NCI-H1436 (cell line): ENCODE results near the gene NUP42.
"Not testable (repeated sequence)": the region's sequence is repeated elsewhere in the genome, so short reads cannot be mapped to it uniquely, and the experiment has no call there.

Experiments
- DNase-seq: peaks from one replicate; lab custom pipeline; 2025; lab: John Stamatoyannopoulos, UW

The NUP42 gene

DNA sequence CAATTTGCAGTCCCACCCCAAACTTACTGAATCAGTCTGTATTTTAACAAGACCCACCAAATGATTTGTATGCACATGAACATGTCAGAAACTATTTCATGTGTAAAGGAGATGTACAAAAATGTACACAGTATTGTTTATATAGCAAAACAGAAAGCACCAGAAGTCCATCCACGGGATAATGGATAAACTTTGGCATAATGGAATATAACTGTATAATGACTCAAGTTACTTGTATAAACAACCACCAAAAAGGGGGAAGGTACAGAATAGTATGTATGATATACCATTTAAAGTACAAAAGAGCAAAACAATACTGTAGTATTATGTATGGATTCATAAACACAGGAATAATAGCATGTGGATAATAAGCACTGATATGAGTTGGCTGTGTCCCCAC is 22.4 kb downstream of the NUP42 start:
- no peak for DNase-seq

DNA sequence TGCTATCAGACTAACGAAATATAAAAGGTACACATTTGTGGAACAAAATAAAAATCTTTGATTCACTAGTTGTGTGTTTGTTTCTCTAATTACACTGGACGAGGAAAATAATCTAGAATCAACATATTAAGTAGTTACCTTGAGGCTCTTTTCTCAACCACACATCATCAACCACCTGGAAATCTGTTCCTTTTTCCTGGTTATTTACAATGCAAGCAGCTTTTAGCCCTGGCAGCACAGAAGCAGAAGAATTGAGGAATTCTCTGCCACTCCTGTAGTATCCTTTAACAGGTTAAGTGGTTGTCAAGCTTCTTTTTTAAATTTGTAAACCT is 23.7 kb downstream of the NUP42 start:
- no peak for DNase-seq

DNA sequence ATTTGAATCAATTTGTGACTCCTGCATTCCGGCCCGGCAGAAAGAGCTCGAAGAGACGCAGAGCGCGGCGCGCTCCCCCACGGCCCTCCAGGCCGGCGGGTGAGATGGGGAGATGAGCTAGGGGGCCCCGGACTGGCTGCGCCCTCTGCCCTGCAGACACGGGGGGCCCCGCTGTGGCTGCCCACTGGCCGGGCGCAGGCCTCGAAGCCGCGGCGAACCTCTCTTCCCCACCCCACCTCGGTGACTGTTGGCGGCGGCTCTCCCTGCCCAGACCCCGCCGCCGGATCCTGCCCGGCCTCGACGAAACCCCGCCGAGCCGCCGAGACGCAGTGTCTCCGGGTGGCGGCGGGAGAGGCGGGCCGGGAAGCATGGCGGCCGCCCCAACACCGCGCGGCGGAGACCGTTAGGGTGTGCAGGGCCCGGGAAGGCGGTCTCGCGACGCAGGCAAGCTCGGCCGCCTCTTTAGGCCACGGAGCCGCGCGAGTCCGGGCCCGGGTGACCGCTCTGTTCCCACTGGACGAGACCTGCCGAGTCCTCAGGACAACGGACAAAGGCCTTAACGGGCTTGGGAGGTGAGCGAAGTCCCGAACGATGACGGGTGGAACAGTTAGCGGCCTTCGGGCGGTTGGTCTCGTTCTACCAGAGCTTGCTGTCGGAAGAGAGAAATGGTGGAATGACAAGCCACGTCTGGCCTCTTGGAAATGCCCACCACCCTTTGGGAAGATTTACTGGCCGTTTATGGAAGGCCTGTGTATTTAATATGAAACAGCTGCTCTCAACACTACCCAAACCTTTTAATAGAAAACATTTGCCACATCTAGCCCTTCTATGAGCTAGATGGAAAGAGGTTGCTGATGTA is 24.3 kb downstream of the NUP42 start:
- DNase-seq, result no peak

DNA sequence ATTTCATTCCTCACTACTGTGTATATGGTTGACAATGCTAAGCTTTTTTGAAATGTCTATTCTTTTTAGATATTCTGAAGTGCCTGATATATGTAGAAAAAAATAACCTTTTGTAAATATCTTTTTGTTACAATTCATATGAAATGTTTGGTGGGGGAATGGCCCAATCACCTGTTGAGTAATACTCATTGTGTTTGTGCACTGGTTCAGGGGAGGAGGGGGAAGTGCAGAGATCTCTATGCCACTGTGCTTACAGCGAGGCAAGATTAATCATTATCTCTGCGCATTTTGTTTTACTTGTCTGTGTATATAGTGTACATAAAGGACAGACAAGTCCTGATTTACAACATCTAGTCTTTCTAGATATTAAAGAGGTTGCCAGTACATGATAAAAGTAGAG is 25.2 kb downstream of the NUP42 start:
- DNase-seq, result no peak

DNA sequence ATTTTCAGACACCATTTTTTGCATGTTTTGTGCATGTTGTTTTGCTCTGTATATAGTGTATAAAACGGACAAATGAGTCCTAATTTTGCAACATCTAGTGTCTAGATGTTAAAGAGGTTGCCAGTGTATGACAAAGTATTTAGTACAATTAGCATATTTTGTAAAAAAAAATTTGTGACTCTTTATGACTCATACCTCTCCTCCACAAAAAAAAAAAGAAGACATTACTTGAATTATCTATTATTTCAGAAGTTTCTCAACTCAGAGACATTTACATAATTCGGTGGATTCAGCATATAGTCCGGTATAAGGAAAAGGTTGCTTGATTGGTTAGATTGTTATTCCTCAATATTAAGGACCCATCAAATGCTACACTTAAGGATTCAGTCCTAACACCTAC is 26.0 kb downstream of the NUP42 start:
- no peak for DNase-seq

DNA sequence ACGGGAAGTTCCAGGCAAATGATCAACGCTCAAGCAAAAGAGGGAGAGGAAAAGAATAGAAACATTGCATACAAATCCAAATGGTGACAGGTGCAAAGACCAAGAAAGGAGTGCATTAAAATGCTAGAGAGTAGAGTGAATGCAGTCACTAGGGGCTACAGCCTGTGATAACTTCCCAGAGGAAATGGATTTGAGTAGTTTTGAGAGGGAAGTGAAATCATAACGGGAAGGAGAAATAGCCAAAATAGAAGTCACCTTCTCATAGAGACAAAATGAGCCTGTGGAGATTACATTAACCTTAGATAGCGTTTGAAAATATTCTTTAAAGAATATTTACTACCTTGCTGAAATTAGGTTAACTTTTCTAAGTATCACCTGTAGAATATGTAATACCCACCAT is 26.5 kb downstream of the NUP42 start:
- DNase-seq, result no peak

DNA sequence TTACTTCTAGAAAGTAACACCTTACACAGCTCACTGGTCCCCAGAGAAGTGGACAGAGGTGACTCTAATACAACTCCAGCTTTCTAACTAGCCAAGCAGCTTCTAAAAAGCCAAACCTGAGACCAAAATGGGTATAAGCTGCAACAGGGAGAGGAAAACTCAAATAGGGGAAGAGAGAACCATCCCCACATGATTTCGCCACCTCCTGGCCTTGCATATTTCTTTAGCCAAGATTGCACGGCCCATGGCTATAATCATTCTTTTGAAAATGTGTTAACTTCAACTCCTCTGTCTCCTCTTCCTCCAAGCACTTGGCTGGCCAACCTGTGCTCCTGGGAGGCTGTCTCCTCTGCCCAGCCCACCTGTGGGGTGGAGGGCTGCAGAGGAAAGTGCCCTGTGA is 28.7 kb downstream of the NUP42 start:
- no peak for DNase-seq

DNA sequence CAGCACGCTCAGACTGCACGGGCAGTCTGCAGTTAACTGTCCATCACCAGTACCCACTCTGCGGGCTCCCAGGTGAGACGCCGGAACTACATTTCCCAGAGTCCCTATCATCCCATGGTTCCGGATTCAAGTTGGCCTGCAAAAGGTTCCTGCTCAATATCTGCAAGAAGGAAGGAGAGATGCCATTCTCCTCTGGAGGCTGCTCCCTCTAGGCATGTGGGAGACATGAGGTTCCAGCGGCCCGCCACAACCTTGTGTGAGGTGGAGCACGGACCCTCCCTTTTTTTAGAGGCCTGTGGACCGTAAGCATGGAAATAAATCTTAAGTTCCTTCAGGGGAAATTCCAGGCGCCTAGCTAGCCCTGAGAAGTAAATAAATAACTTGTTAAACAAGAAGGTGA is 29.7 kb downstream of the NUP42 start:
- DNase-seq, result no peak

DNA sequence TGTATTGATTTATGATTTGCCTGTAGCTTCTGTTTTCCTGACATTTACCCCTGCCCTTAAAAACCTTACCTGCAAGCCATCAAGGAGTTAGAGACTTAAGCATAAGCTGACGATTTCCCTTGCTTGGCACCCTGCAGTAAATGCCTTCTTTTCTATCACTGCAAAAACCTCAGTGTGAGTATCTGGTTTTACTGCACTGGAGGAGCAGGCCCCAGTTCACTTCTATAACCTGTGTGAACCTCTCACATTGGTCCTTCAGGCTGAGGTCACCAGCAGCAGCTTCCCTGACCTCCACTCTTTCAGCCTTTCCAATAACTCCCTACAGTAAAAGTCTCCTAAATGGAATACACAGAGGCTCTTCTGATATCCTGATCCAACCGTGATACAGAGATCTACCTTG is 30.5 kb downstream of the NUP42 start:
- DNase-seq, result no peak

DNA sequence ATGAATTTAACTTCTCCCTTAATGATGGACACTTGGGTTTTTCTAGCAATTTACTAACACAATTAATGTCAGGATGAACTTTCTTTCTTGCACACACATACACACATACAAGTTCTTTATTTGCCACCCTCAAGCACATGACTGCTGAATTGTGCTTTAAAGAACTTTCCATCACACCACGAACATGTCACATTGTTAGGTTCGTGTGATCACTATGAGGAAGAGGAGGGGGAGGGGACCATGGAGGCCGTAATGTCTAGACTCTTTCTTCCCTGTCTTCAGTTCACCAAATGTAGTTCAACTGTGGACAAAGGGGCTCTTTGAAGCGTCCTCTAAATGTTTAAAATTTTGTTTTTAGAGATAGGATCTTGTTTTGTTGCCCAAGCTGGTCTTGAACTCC is 31.0 kb downstream of the NUP42 start:
- DNase-seq, result no peak

DNA sequence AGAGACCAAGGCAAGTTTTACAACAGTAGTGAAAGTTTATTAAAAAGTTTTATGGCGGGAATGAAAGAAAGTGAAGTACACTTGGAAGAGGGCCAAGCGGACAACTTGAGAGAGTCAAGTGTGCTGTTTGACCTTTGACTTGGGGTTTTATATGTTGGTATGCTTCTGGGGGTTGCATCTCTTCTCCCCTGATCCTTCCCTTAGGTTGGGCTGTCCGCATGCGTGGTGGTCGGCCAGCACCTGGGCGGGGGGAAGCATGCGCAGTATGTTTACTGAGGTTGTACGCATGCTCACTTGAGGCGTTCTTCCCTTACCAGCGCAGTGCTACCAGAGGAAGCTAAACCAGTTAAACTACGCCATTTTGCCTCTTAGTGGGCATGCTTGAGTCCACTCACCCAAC is 31.9 kb downstream of the NUP42 start:
- no peak for DNase-seq

DNA sequence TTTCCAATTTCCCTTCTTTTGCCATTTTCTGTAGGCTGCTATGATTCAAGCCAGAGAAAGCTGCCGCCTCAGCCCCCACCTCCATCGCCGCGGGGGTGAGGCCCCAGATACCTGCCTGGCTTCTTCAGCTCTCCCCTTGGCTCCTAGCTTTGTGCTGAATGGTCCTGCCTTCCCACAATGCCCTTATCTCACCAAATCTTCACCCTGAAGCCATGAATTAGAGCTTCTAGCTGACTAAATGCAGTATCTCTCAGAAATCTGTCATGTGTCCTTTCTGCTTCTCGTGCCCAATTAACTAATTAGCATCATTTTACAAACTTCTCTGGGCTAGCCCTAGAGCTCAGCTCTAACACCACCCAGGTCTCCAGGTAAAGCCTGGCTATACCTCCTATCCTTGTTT is 32.6 kb downstream of the NUP42 start:
- DNase-seq, result no peak

DNA sequence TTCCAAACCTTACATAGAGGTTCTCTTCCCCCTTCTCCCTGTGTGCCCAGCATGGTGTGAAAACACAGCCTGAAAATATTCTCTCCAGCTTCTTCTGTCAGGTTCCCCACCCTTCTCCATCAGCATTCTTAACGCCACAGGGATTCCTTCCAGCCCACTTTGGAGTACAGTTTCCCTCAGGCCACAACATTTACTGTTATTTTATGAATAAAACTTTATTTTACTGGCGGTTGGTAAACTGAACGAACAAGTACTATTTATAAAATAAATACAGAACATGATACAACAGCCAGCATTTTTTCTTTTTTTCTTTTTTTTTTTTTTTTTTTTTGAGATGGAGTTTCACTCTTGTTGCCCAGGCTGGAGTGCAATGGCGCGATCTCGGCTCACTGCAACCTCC is 33.1 kb downstream of the NUP42 start:
- DNase-seq, result no peak

DNA sequence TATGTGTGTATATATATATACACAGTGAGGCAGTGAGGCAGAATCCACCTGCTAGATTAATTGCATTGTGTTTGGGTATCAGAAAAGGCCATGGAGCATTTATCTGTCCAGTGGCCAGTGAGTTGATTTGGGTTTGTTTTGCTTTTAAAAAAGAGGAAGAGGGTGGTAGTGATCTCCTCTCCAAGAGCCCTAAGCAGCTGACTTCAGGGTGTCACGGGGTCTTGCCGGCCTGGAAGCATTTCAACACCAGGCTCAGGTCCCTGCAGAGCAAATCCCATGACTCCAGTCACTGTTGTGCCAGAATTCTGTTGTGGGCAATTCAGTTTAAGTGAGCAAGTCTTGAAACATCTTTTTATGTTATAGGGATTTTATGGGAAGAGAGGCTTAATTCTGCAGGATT is 34.2 kb downstream of the NUP42 start:
- DNase-seq, result no peak

DNA sequence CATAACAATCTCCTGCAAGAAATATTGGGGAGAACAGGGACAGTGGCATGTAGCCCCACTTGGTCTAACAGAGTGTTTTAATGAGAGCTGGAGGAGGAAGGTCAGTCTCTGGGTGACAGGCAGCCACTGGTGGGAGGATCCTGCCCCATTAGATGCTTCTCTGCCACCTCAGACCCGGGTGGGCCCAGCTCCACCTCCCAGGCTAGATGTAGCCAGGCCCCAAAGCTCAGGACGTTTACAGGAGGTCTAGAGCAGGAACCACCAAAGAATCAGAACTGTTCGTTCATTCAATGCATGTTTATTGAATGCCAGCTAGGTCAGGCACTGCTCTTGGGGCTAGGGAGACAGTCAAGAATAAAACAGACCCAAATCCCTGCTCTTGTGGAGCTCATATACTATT is 36.3 kb downstream of the NUP42 start:
- DNase-seq, result no peak

DNA sequence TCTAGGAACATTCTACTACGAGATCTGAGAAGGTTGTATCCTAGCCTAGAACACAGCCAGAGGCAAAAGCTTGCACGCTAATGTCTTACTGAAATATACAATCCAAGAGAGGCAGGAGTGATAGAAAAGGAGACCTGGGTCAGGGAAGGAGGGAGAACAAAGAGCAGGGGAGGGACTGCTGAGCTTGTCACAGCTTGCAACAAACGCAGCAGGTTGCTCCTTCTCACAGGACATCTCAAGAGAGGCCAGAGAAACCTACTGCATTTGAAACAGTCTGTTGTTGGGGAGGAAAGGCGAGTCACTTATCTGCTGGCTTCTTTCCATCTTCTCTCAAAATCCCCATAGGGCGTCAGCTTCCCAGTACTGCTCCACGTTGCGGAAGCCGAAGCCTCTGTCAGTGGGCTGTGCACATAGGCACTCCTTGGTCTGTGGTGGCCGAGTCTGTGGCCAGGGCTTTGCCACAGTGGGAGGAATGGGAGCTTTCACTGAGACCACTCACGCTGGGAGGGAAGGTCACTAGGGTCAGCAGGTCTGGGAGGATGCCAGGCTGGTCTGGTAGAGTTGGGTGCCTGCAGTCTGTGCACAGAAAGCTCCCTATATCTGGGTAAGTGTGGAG is 39.0 kb downstream of the NUP42 start:
- DNase-seq, result no peak

DNA sequence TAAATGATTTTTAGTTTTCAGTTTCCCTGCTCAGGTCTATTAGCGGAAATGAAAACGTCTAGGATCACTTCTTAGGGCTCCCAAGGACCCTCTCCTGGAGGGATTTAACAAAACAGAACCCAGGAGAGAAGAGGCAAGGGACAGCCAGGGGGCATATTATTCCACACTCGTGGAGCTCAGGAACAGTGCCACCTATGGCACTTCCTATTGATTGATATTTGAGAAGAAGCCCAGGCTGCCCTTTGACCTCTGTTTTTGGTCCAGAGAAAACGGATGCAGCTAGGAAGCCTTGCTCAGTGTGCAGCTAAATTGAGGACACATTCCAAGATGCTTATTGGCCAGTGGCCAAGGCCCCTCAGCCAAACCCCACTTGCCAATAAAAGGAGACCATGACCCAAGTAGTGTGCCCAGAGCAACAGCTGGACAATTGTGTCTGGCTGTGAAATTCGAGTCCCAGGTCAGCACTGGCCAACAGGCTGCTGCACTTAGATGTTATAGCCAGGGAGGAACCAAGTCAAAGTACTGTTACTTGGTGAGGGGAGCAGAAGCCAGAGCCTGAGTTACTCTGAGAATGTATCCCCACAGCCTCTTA is 40.7 kb downstream of the NUP42 start:
- no peak for DNase-seq

DNA sequence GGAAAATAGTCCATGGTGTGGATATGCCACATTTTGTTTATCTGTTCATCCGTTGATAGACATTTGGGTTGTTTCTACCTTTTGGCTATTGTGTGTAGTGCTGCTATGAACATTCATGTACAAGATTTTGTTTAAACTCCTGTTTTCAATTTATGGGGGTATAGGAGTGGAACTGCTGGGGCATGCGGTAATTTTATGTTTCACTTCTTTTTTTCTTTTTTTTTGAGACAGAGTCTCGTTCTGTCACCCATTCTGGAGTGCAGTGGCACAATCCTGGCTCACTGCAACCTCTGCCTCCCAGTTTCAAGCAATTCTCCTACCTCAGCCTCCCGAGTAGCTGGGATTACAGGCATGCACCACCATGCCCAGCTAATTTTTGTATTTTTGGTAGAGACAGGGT is 42.5 kb downstream of the NUP42 start:
- DNase-seq, result not testable (repeated sequence)

DNA sequence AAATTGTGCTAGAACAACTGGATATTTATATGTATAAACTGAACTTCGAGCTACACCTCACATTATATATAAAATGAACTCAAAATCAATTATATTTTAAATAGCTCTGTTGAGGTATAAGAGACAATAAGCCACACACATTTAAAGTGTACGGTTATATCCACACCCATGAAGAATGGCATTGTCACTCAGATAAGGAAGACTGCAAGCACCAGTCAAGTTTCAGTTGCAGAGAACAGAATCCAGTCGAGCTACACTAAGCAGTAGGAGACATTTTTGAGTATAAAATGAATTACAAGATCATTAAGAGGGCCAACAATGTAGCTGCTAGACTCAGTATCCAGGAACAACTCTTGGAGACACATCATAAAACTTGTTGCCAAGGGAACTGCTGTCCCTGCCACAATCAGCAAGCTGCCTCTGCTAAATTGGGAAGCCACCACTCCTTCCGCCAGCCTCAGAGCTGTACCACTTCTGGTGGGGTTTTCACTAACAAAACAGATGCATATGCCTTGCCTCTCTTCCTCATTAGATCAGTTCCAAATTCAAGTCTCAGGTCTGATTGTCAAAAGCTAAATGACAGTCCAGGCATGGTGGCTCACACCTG is 45.1 kb downstream of the NUP42 start:
- no peak for DNase-seq

DNA sequence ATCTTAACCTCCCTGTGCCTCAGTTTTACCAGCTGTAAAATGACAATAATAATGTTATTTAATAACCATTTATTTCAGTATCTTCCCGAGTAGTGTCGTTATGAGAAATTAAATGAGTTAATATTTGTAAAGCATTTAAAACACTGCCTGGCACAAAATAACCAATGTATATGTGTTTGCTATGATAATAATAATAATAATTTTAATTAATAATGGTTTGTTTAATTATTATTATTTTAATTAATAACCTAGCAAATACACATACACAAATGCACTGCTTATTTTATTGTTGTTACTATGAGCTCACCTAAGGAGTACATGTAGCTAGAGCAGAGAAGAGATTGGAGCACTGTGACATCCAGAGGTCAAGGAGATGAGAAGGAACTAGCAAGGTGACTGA is 46.6 kb downstream of the NUP42 start:
- DNase-seq, result no peak

DNA sequence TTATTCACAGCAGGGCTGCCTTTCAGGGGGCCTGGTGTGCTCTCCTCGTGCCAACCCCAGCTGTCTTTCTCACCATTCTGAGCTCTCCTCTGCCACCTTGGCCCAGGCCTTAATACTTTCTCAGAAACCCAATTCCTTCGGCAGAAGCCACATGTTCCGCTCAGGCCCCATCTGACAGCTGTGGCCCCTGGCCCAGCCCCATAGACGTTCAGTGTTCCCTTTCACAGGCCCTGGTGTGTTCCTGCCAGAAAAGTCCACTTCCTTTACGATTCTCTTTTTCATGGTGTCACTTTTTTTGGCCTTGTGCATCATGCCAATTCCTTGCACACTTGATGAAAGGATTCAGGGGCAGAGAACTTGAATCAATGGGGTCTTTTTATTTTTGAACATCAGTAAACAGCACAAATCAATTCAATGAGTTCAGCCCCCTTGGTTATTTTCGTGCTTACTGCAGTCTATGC is 48.8 kb downstream of the NUP42 start:
- no peak for DNase-seq

DNA sequence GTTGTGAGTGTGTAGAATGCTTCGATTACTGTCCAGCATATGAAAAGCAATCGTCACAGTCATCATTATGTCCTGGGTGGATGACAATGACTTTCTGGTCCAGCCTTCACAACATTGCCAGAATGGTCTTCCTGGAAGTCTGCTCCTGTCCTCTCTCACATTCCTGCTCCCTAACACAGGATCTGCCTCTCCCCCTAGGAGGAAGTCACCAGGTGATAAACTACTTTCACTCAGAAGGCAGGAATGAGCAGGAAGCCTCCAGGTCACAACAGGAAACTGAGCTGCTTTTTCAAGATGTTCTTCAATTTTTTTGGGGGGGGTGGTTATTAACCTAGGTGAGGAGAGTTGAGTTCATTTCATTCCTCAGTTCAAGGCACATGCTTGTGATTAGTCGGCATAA is 51.1 kb downstream of the NUP42 start:
- no peak for DNase-seq
